ENCODE data around the gene FBXL7.

Gene FBXL7

GRCh38 chr5:15682122-15682521, 182.1 kb downstream of the FBXL7 start:
- no peak for DNase-seq

- no peak for DNase-seq
These were observed 182.6 kb downstream of the FBXL7 start for GRCh38 chr5:15682566-15682965.

- peak; percentile 38 for DNase-seq
These were observed 183.4 kb downstream of the FBXL7 start for GRCh38 chr5:15683332-15683731.

- no peak for DNase-seq
These were observed 187.4 kb downstream of the FBXL7 start for GRCh38 chr5:15687401-15687800.

GRCh38 chr5:15689836-15690235, 189.9 kb downstream of the FBXL7 start:
- no peak for DNase-seq

- DNase-seq = no peak
These were observed 190.6 kb downstream of the FBXL7 start for GRCh38 chr5:15690611-15691010.

- no peak for DNase-seq
These were observed 191.5 kb downstream of the FBXL7 start for GRCh38 chr5:15691521-15691920.

- DNase-seq = no peak
These were observed 192.9 kb downstream of the FBXL7 start for GRCh38 chr5:15692706-15693381.

DNA sequence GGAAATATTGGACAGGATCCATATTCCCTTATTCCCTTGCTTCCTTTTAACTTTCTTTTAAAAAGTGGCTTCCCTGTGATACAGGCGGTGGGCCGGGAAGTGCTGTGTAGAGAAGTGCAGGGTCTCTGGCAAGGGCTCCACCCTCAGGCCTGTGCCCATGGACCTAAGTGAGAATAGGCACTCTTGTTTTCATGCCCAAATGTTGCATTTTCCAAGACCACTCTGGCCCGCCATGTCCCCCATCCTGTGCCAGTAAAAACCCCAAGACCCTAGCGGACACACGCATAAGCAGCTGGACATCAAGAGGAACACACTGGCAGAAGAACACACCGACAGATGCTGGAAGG, 193.4 kb downstream of the FBXL7 start:
- no peak for DNase-seq

- no peak for DNase-seq
These were observed 194.0 kb downstream of the FBXL7 start for GRCh38 chr5:15693933-15694332.

- no peak for DNase-seq
These were observed 194.8 kb downstream of the FBXL7 start for GRCh38 chr5:15694696-15695214.

- no peak for DNase-seq
These were observed 195.3 kb downstream of the FBXL7 start for GRCh38 chr5:15695215-15695731.

- DNase-seq = no peak
These were observed 200.4 kb downstream of the FBXL7 start for GRCh38 chr5:15700373-15700772.

DNA sequence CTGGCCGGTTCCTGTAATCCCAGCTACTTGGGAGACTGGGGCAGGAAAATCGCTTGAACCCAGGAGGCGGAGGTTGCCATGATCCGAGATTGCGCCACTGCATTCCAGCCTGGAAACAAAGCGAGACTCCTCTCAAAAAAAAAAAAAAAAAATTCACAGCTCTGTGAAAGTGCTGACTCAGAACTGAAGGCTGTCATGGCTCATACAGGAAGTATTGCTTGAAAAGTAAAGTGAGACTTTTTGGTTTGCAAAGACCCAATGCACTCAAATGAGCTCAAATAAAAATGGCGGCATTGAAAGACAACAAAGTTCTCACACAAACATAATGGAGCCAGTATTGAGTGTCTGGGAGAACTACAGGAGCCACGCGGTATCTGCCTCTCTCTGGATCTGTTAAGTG, 202.1 kb downstream of the FBXL7 start:
- DNase-seq = no peak

DNA sequence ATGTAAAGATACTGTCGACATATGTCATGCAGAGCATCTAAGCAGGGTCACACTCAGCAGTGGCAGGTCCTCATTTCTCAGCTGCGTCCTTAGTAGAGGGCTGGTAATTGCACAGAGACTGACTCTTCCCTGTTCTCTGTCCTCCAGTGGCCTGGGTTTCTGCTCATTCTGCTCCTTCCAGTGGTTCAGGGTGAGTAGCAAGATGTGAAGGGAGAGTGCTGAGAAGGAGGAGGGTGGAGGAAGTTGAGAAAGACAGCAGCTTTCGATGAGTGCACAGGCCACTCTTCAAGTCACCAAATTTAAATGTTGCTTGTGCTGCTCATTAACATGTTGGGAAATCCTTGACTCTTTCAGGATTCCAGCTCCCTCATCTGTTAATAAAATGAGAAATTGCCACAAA, 203.9 kb downstream of the FBXL7 start:
- no peak for DNase-seq

DNA sequence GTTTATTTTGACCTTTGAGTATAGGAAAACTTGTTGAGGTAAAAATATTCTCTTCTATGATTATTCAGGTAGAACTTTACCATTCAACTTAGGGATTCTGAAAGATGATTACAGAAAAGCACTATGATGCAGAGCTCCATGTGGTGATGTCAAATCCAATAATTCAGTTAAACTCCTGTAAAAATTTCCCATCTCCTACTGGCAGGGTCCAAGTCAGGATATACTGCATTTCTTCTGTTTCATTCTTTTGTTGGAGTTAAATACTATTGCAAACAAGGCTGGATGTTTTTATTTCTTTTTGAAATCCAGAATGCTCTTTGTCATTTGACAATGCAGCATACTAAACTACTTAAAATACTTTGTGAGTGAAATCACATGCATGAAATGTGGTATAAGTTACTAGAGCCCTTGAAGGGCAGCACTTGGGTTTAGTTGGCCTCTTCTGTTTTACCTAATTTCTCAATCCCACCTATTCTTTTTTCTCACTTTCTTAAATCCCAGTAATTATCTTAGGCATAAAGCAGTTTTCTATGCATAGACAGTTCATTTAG, 204.5 kb downstream of the FBXL7 start:
- DNase-seq = no peak

DNA sequence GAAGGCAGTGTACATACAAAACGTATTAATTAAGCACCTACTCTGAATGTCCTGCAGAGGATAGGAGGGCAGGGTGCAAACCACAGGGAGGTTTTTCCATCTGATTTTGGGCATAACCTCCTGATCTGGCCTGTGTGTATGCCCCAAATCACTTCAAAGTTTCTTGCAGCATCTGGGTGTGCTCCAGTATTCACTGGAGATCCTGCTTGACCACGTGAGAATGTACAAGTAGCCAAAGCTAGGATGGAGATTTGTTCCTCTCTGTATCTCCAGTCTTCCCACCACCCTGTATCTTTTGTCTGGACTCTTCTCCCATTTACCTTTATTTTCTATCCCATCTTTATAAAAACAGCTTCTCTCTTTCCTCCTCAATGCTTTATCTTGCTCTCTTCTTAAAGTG, 207.7 kb downstream of the FBXL7 start:
- no peak for DNase-seq

DNA sequence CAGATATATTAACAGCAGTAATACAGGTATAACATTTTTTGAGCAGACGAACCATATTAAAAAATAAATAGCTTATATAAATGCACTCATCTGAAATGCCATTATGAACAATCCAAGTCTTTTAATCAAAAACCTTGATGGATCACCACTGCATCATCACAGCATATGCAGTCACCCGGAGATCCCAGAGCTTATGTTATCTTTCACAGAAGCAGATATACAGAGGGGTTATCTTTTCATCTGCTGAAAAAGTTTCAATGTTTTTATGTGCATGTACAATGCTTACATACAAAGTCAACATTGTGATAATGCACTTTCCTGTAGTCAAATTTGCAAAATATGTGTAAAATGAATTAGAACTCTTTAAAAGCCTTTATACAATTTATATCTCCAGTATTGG, 211.9 kb downstream of the FBXL7 start:
- no peak for DNase-seq

DNA sequence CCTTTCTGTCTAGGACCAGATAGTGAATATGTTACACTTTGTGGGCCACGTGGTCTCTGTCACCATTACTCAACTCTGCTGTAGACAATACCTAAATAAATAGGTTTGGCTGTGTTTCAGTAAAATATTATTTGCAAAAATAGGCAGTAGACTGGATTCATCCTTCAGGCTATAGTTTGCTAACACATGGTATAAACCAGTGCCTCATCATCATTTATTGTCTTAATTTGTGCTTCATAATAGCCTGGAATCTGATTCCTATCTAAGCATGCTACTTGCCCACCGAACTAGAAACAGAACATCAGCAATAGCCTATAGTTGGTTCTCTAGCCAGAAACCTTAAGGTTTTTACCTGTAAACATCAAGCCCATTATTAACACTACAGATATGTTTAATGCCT, 215.6 kb downstream of the FBXL7 start:
- no peak for DNase-seq

GRCh38 chr5:15715967-15716366, 216.0 kb downstream of the FBXL7 start:
- no peak for DNase-seq

DNA sequence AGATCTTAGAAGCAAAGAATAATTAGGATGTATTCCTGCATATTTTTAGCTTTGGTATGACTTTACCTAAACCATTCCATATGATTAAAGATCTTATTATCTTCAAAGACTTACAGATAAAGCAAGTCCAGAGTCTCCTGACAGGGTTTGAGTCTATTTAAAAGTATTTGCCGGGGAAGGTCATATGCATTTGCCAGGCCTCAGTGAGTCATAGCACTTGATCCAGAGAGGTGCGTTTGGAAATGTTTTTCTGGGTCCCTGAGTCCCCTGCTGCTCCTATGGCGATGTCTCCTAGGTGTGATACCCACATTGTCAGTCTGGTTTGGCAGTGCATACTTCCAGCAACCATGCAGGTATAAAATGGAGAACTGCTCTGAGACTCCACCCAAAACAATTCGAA, 217.0 kb downstream of the FBXL7 start:
- DNase-seq = no peak

- no peak for DNase-seq
These were observed 218.6 kb downstream of the FBXL7 start for GRCh38 chr5:15718421-15719179.

DNA sequence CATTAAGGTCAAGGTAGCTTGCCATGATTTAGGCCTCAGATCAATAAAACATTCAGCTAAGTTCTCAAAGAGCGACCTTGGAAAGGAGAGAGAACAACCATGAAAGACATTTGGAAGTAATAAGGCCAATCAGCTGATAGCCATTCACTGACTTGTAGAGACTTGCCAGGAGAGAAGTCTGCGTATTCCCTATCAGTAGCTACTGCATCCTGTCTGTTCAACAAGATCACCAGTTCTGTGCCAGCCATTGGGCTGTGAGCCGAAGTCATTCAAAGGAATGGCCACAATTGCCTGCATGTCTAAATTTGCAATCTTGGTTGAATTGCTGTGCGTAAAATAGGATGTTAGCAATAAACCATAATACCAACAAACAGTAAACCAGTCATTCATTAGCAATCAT, 219.8 kb downstream of the FBXL7 start:
- DNase-seq = no peak

DNA sequence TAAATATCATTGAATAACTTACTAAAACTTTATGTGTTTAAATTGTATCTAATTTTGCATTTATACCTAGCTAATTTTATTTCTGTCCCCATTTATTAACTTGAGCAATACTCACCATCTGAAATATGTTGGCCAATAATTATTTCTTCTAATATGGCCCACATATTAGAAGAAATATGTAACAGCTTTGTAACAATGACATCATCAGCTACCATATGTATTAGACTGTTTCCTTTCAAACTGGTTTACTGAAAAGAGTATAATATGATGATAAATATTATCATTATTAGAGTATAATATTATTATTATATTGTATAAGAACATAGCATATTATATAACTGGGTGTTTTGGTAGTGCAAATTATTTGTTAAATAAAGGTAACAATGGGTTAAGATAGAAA, 220.5 kb downstream of the FBXL7 start:
- no peak for DNase-seq

Data from NCI-H146 (cell line).